Body of pancreas (tissue), 4 donors: ENCODE data around the gene SMAGP.

Experiments
- POLR2A ChIP-seq, 3 donors: fragments of 450-650 bp; IDR thresholded peaks; one replicate each; pipeline ENCODE4 v1.6.1; 2016; ENCODE audit warnings: antibody characterized with exemption in 3 of 3, mild to moderate bottlenecking in 2 of 3
- TF ChIP-seq, protein P1 (sequence below), 7 experiments: fragments of 450-650 bp in 4 of 7; fragments of 200-600 bp in 3 of 7; sonication (generic) in 3 of 7; IDR thresholded peaks; one replicate each; pipeline ENCODE4 v1.5.1; 2016 to 2019; ENCODE audit warnings: antibody characterized with exemption in 7 of 7

DNA sequence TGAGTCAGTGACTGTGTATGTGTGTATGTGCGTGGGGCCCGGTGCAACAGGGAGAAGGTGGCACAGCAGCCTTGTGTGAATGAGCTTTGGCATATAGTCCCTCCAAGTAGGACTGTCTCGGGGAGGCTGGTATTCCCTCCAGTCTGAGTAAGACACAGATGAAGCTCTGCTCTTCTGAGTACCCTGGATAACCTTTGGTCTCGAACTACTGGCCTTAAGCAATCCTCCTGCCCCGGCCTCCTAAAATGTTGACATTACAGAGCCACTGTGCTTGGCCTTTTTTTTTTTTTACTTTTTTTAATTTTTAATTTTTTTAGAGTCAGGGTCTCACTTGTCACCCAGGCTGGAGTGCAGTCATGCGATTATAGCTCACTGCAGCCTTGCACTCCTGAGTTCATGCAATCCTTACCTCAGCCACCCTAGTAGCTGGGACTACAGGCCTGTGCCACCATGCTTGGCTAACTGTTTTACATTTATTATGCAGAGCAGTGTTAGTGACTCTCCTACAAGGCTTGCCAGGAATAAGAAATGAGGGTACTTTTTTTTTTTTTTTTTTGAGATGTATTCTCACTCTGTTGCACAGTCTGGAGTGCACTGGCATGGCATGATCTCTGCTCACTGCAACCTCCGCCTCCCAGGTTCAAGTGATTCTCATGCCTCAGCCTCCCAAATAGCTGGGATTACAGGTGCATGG, 41.0 kb downstream of the SMAGP start:
- TF ChIP-seq, protein P1, sequence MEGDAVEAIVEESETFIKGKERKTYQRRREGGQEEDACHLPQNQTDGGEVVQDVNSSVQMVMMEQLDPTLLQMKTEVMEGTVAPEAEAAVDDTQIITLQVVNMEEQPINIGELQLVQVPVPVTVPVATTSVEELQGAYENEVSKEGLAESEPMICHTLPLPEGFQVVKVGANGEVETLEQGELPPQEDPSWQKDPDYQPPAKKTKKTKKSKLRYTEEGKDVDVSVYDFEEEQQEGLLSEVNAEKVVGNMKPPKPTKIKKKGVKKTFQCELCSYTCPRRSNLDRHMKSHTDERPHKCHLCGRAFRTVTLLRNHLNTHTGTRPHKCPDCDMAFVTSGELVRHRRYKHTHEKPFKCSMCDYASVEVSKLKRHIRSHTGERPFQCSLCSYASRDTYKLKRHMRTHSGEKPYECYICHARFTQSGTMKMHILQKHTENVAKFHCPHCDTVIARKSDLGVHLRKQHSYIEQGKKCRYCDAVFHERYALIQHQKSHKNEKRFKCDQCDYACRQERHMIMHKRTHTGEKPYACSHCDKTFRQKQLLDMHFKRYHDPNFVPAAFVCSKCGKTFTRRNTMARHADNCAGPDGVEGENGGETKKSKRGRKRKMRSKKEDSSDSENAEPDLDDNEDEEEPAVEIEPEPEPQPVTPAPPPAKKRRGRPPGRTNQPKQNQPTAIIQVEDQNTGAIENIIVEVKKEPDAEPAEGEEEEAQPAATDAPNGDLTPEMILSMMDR (IDR thresholded peaks at IDR 0.05), result no peak
- no peak for TF ChIP-seq POLR2A (IDR thresholded peaks at IDR 0.05)
